Caki2 (cell line): ENCODE results near the gene ZNF317. TPM values are rescaled to one million over a fixed set of nuclear protein-coding genes. Genes with fewer than 3 reads are reported as not detected.

Experiments
- DNase-seq: peaks from one replicate; pipeline ENCODE4 v3.0.0-alpha.2; 2015; ENCODE audit warnings: low read depth
- in situ Hi-C: cut with HindIII; loops from 2 replicates; pipeline ENCODE4 v1.10.0; 2016; ENCODE audit warnings: low sequenced_read_pairs, low pct_unique_long_range_greater_than_20kb, mixed read lengths
- total RNA-seq: library from RNA; depleted of rRNA; stranded (reverse); fragments of >200 nt; shearing (Covaris generic); gene quantifications from 2 replicates; pipeline ENCODE4 v1.2.3, GENCODE V29; 2014; ENCODE audit warnings: low replicate concordance; rRNA removed

Gene ZNF317
- total RNA-seq = 7.1 and 16.2 TPM in 2 replicates

DNA sequence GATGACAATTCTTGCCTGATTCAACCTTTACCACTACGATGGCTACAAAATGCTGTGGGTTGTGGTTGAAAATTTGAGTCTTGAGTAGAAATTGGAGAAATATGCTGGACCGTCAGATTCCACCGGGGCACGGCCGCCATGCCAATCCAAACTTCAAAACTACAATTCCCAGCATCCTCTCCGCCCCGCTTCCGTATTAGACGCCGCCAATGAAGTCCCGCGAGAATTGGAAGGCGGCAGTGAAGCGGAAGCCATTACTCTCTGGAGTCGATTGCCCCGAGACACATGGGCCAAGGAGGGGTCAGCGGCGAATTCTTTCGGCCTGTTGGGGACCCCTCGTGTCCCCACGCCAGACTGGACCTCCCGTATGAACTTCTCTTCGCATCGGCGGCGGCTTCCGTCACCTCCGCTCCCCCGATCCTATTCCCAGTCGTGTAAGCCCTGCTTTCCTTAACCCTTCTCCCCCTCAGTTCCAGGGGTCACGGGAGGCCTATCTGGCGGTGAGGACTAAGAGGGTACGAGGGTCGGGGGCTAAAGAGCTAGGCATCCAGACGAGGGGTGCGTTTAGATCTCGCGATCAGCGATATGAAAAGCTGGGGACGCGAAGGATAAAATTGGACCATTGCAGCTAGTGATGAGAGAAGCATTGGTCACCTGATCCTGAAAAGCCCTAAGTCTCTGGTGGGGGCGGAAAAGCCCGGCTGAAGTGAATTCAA lies at the start of gene ZNF317:
ZNF317 (plus strand) TSS at position 239 of the 716 bp plus-strand sequence. CDS start 15,620 bp downstream, outside the sequence.
- in situ Hi-C loops = no loop called here
- DNase-seq = peak; percentile 72

DNA sequence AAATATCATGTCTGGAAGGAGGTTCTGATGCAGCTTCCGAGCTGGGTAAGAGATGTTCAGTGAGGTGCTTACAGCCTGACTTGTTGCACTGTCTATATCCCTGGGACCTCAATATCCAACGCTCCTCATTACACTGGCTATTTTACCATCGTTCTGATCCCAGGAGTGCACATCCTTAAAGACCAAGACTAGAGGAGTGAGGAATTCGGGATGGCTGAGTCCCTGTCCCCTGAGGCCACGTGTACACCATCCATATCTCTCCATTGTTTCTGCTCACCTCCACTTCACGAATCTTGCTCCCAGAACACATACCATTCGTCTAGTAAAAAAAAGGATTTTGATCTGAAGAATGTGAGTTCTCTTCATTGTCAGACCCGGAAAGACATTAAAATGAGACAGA lies 32.8 kb upstream of the ZNF317 start, which contains the start of gene OR7G2:
OR7G2 (minus strand) TSS at position 101 of the 400 bp plus-strand sequence. CDS start 4,232 bp downstream, outside the sequence.
- no peak for DNase-seq
- in situ Hi-C loops = no loop called here

DNA sequence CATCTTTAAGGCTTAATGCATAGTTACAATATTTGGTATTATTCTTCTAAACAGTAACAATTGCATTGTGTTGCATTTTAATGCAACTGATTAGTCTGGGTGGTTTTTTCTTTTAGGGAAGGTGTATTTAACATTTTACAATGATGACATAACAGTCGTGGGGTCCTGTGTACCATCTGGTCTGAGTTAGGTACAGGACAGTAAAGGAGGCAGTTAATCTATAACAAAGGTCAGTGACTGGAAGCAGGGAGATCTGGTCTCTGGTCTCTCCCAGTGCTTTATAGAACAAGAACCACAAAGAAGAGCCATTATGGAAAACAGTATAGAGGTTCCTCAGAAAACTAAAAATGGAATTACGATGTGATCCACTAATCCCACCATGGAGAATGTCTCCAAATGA lies 30.2 kb upstream of the ZNF317 start:
- DNase-seq = no peak
- in situ Hi-C loops = no loop called here

DNA sequence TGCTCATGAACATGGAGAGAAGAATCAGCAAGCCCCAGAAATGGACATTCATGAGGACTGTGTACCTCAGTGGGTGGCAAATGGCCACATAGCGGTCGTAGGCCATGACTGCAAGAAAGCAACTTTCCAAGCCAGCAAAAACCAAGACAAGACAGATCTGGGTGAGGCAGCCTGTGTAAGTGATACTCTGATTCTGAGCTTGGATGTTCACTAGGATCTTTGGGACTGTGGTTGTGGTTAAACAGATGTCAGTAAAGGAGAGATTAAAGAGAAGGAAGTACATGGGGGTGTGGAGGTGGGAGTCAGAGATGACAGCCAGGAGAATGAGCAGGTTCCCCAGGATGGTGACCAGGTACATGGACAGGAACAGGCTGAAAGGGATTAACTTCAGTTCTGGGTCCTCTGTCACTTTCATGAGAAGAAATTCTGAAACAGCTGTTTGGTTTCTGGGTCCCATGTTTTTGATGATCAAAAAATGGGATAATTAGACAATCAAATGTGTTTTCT lies 24.8 kb upstream of the ZNF317 start, which contains the start of gene OR7G1:
OR7G1 (minus strand) TSS at position 457 of the 507 bp plus-strand sequence; CDS start at position 457, 0 bp downstream.
- DNase-seq = no peak
- in situ Hi-C loops = no loop called here

DNA sequence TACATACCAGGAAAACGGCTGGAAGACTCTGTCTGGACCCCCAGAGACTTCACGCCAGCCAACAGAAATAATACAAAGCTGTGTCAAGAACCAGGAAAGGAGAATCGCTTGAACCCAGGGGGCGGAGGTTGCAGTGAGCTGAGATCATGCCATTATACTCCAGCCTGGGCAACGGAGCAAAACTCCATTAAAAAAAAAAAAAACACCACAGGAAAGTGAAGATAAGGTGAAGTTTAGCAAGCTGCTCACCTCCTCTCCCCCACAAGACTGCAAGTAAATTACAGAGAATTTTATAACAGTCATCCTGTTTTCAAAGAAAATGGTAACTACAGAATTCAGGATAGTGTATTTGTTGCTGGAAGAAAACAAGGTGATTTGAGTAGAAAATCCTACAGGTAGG lies 23.6 kb upstream of the ZNF317 start:
- no peak for DNase-seq
- in situ Hi-C loops = no loop called here

DNA sequence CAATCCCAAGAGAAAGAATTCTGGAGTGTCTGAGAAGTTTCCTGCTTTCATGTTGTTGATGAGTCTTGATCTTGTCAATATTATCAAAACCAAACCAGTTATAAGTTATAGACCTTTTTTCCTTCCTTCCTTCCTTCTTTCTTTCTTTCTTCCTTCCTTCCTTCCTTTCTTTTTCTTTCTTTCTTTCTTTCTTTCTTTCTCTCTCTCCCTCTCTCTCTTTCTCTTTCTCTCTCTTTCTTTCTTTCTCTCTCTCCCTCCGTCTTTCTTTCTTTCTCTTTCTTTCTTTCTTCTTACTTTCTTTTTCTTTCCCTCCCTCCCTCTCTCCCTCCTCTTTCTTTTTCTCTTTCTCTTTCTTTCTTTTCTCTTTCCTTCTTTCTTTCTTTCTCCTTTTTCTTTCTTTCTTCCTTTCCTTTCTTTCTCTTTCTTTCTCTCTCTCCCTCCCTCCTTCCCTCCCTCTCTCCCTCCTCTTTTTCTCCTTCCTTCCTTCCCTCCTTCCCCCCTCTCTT lies 13.2 kb upstream of the ZNF317 start, which contains the start of gene OR7G3:
OR7G3 (minus strand) TSS at position 51 of the 506 bp plus-strand sequence; CDS start at position 51, 0 bp downstream.
- DNase-seq = no peak
- in situ Hi-C loops = no loop called here

DNA sequence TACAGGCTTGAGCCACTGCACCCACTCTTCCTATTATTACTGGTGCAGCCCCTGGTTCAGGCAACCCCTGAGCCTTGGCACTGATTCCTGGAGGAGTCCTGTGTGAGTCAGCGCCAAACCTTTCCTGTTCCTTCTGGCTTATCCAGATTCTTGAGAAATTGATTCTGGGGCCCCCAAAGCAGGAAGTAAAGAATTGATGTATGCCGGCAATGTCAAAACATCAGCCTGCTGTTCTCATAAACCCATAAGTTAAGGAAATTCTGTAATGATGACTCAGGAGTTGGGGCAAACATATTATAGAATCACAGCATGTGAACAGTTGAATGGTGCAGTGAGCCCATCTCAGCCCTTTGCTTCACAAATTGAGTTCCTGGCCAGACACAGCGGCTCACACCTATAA lies 12.0 kb upstream of the ZNF317 start:
- peak; percentile 2 for DNase-seq
- in situ Hi-C loops = no loop called here

DNA sequence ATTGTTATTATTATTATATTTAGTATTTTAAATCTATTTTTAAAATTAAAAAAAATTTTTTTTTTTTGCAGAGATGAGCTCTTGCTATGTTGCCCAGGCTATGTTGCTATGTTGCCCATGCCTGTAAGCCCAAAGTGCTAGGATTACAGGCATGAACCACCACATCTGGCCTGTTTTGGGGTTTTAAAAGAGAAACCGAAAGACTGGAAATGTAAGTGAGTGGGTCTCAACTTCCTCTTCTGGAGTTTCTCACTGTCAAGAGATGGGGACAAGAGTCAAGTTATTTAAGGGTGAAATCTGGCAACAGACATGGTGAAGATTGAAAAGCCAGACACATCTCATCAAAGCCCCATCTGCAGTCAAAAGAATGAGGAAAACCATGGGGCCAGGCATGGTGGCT lies 9.2 kb upstream of the ZNF317 start:
- in situ Hi-C loops = no loop called here

DNA sequence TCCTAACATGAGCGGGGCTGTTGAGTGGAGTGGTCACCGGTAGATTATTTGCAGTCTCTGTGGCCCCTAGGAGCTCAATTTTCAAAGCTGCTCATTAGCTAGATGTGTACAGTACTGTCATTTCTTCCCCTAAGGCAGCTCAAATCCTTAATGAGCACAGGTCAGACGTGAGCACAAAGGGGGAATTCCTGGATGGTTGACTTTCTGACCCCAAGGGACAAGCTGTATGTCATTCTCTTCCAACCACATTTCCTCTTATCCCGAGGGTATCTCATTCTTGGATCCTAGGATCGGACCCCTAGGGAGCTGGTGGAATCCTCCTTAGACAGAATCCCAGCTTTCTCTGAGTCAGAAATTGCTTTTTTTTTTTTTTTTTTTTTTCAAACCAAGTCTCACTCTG lies 7.8 kb upstream of the ZNF317 start:
- in situ Hi-C loops = no loop called here
- DNase-seq = peak; percentile 56

More for the DNA sequence above, 9.2 kb upstream of the ZNF317 start:
- DNase-seq = no peak

DNA sequence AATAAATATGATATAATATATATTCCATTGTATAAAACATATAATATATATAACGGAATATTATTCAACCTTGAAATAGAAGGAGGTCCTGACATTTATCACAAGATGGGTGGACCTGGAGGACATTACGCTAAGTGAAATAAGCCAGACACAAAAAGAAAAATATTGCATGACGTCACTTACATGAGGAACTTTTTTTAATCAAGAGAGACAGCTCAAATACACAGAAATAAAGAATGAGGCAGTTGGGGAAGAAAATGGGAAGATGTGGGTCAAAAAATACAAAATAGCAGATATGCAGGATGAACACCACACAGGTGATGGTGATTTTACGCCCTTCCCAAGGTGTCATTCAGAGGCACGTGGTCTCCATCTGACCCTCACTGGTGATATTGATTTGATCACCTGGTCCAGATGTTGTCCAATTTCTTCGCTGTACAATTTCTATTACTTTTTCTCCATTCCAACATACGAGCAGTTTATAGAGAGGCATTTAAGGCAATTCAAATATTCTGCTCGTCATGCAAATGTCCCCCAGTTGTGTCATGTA lies 513 bp upstream of the ZNF317 start:
- in situ Hi-C loops = no loop called here

DNA sequence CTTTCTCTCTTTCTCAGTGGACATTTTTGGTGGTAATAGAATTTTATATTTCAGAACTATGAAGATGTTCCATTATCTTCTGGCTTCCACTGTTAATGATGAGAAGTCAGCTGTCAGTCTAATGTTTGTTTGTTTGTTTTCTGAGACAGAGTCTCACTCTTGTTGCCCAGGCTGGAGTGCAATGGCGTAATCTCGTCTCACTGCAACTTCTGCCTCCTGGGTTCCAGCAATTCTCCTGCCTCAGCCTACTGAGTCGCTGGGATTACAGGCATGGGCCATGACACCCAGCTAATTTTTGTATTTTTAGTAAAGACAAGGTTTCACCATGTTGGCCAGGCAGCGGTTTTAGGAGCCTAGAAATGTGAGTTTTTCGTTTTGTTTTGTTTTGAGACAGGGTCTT lies 4.7 kb downstream of the ZNF317 start:
- DNase-seq = no peak
- in situ Hi-C loops = no loop called here

More for the DNA sequence above, 513 bp upstream of the ZNF317 start:
- no peak for DNase-seq

DNA sequence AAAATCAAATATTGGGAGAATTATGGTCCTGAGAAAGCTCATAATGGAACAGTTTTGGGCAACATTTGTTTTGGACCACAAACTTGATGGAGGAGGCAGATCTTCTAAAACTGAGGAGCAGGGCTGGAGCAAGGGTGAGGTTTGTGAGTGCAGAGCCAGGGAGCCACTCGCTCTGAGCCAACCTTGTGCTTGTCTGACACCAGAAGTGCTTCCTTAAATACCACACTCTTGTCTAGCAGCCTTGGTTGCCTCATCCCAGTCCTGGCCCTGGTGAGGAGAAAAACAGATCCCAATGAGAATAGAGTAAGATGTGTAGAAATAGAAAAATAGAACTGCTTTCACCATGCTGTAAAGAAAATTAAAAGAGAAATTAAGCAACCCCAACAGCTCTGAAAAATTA lies 6.7 kb downstream of the ZNF317 start:
- no peak for DNase-seq
- in situ Hi-C loops = no loop called here

DNA sequence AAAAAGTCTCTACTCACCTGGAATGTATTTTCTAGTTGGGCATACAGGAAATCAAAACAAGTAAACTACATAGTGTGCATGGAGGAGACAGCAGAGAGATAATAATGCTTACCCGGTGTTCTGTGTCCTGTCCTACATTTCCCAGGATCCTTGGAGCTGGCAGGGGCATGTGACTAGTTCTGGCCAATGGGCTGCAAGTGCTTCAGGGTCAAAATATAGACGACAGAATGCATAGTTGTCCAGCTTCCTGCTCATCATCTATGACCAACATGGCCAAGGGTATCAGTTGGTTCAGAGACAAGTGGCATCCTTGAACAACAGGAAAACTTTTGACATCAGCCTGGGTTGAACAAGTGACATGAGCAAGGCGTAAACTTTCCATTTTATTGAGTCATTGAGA lies 8.5 kb downstream of the ZNF317 start:
- DNase-seq = no peak
- in situ Hi-C loops = no loop called here

DNA sequence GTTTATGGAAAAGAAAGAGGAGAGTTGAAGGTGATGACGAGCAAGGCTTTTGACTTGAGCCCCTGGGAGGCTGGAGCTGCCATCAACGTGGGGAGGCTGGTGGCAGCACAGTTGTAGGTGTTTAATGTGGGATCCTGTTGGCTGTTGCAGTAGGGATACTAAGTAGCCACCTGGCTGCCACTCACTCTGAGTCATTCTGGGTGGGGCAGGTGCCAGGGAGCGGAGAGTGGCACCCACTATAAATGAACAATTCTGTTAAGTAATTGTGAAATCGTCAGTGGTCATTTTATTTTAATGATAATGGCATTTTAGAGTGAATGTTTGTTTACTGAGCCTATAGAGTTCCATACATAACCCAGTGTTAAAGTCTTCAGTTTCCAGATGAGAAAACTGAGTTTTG lies 9.8 kb downstream of the ZNF317 start:
- in situ Hi-C loops = no loop called here
- DNase-seq = no peak

DNA sequence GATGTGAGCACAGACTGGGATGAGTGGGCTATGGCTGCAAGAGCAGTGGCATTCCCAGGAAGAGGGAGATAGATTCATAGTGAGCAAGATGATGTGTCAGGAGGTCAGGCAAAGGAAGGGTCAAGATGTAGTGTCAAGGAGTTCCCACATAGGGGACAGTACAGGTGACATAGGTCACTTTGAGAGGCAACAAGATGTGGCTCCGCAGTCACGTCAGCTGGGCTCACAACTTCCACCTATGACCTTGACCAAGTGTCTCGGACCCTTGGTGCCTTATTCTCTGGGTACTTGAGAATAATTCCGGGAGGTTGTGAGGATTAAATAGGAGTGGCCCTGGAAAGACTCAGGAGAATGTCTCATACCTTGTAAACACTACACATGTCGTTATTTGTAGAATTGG lies 10.5 kb downstream of the ZNF317 start:
- in situ Hi-C loops = no loop called here
- DNase-seq = no peak

DNA sequence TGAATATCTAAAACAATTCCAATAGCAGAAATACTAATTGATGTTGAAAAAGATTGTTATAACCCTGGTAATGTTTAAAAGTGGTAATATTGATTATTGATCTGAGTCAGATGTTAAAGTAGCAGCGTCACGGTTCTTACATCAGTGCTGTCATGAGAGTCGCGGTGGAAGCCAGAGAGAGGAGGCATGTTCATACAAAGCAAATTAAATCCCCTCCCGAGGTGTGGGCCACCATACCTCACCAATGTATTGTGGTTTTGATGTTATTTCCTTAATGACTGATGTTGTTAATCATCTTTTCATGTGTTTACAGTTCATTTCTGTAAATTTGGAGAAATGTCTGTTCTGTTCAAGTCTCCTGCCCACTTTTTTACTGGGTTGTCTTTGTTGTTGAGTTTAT lies 11.2 kb downstream of the ZNF317 start:
- DNase-seq = no peak
- in situ Hi-C loops = no loop called here

DNA sequence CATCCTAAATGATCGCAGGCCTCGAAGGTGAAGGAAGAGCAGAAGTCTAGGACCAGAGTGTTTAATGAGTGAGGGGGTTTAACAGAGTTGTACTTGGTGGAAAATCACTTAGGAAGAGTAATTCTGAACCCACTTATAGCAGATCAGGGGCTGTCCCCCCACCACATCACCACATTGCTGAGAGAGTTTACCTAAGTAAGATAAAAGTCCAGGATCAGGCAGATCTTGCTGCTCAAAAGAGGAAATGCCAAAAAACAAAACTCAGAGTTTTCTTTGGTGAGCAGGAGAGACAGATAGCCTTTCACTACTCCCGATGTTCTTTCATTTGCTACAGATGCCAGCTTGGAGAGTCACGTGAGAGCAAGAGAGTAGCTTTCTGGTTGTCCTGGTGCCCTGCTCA lies 15.4 kb downstream of the ZNF317 start:
- in situ Hi-C loops = no loop called here
- no peak for DNase-seq

DNA sequence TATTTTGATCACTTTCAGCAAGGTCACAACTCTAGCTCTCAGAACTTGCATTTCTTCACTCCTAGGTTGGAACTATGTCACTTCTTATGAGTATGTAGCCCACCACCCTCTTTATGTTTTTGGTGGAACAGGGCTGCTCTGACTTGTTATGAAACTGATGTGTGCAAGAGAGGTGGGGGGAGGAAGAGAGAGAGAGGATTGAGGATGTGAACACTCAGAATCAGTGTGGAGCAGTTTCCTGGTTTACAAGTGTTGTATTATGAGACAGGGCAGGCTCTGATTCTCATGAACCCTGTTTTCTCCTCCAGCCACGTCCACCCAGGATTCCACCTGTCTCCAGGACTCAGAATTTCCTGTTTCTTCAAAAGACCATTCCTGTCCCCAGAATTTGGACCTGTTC lies 16.1 kb downstream of the ZNF317 start:
- in situ Hi-C loops = no loop called here
- DNase-seq = no peak

DNA sequence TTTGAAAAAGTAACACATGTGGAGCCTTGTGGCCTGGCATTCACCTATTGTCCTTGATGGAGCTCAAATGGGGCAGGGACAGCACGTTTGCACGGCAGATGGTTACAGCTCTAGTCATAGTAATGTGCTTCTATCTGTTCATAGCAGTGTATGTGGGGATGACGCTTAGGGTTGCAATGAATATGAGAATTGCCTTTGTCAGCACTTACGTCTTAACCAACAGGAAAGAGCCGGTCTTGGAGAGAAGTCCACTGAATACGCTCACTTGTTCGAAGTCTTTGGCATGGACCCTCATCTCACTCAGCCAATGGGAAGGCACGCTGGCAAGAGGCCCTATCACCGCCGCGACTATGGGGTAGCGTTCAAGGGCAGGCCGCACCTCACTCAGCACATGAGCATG lies 19.7 kb downstream of the ZNF317 start:
- in situ Hi-C loops = no loop called here
- DNase-seq = no peak
